Measurements from ENCODE around the gene NUDT1. TPM values are rescaled to one million over a fixed set of nuclear protein-coding genes. Genes with fewer than 3 reads are reported as not detected.

The NUDT1 gene
- total RNA-seq, 1 experiment from 2014 or later, result 92.6 TPM

DNA sequence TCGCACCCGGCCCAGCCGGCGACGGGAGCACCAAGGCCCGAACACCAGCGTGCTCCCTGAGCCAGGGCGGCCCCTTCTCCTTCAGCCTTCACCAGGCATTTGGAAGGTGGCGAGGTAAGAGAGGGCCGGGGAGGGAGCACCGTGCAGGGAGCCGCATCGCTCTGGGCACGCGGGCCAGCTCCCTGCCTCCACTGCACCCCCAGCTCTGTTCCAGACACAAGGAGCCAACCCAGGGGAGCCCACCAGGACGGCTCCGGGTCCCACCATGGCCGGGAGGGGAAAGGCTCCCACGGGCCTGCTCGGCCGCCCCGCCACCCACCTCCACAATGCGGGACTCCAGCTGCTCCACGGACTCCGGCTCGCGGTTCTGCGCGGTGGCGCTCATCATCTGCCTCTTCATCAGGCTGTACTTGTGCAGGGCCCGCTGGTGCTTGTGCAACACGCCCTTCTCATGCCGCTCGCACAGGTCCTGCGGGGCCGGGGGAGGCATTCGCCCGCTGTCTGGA, 15.1 kb downstream of the NUDT1 start:
- ChIA-PET POLR2A (no interaction called here), CTCF (no interaction called here)
- TF ChIP-seq SIN3A (IDR thresholded peaks at IDR 0.05; ENCODE audit: borderline replicate concordance, insufficient read depth, low read depth, low read length), result no peak
- TF ChIP-seq REST (IDR thresholded peaks at IDR 0.05; ENCODE audit: insufficient read depth in 1 of 2, low read depth in 2 of 2, low read length in 1 of 2), result no peak
- TF ChIP-seq TCF7L2 (IDR thresholded peaks at IDR 0.05; ENCODE audit: low read depth, low read length), result no peak
- no peak for TF ChIP-seq POLR2AphosphoS5 (IDR thresholded peaks at IDR 0.05; ENCODE audit: low read depth, low read length)
- TF ChIP-seq, protein P1, sequence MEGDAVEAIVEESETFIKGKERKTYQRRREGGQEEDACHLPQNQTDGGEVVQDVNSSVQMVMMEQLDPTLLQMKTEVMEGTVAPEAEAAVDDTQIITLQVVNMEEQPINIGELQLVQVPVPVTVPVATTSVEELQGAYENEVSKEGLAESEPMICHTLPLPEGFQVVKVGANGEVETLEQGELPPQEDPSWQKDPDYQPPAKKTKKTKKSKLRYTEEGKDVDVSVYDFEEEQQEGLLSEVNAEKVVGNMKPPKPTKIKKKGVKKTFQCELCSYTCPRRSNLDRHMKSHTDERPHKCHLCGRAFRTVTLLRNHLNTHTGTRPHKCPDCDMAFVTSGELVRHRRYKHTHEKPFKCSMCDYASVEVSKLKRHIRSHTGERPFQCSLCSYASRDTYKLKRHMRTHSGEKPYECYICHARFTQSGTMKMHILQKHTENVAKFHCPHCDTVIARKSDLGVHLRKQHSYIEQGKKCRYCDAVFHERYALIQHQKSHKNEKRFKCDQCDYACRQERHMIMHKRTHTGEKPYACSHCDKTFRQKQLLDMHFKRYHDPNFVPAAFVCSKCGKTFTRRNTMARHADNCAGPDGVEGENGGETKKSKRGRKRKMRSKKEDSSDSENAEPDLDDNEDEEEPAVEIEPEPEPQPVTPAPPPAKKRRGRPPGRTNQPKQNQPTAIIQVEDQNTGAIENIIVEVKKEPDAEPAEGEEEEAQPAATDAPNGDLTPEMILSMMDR (IDR thresholded peaks at IDR 0.05), result no peak
- intact Hi-C loops (cut with micrococcal nuclease; ENCODE audit: unreplicated experiment), result no loop called here
- in situ Hi-C loops (cut with HindIII; ENCODE audit: low pct_unique_long_range_greater_than_20kb, low sequenced_read_pairs), result no loop called here
- H3K27ac ChIP-seq (ENCODE audit: low read length), result no peak overlapping the region
- H3K27me3 ChIP-seq (ENCODE audit: control insufficient read depth, insufficient read depth, low read length), result no peaks in the 10 kb centered on the region
- ATAC-seq, result no peak
- H3K4me3 ChIP-seq (ENCODE audit: low read depth in 2 of 2, low read length in 2 of 2), result no peak overlapping the region
- no peaks in the 10 kb centered on the region; the same call in 1 of the 2 replicates for H3K36me3 ChIP-seq (ENCODE audit: control insufficient read depth, insufficient read depth, low read length)
- BruUV-seq (replicated peaks), result no TSS peak
- peaks cover 3% of the 10 kb centered on the region; the same call in 1 of the 2 replicates for H3K4me1 ChIP-seq (ENCODE audit: control insufficient read depth, insufficient read depth, low read length)
- no peaks in the 10 kb centered on the region for H3K9me3 ChIP-seq (ENCODE audit: control insufficient read depth, insufficient read depth, low read depth, low read length)
- DNase-seq (ENCODE audit: low read depth, low spot score), result no peak

- ChIA-PET CTCF (no interaction called here), POLR2A (interaction anchor here (0.6 kb wide), 1 partner anchor 47 kb away, joined by 7 read pairs; no protein-coding TSS in a partner anchor)
- Histone ChIP-seq H3K4me1 (ENCODE audit: control insufficient read depth, insufficient read depth, low read length) (peaks cover 3% of the 10 kb centered on the region; the same call in 1 of the 2 replicates), H3K27me3 (ENCODE audit: control insufficient read depth, insufficient read depth, low read length) (no peaks in the 10 kb centered on the region), H3K9me3 (ENCODE audit: control insufficient read depth, insufficient read depth, low read depth, low read length) (no peaks in the 10 kb centered on the region), H3K27ac (ENCODE audit: low read length) (no peak overlapping the region), H3K4me3 (ENCODE audit: low read depth in 2 of 2, low read length in 2 of 2) (no peak overlapping the region), H3K36me3 (ENCODE audit: control insufficient read depth, insufficient read depth, low read length) (no peaks in the 10 kb centered on the region; the same call in 1 of the 2 replicates)
- TF ChIP-seq TCF7L2 (IDR thresholded peaks at IDR 0.05; ENCODE audit: low read depth, low read length) (no peak), SIN3A (IDR thresholded peaks at IDR 0.05; ENCODE audit: borderline replicate concordance, insufficient read depth, low read depth, low read length) (no peak), POLR2AphosphoS5 (IDR thresholded peaks at IDR 0.05; ENCODE audit: low read depth, low read length) (no peak), REST (IDR thresholded peaks at IDR 0.05; ENCODE audit: insufficient read depth in 1 of 2, low read depth in 2 of 2, low read length in 1 of 2) (no peak)
- TF ChIP-seq, protein P1 (IDR thresholded peaks at IDR 0.05), result no peak
- in situ Hi-C loops (cut with HindIII; ENCODE audit: low pct_unique_long_range_greater_than_20kb, low sequenced_read_pairs) (no loop called here), intact Hi-C loops (cut with micrococcal nuclease; ENCODE audit: unreplicated experiment) (no loop called here)
- no TSS peak for BruUV-seq (replicated peaks)
- no peak for ATAC-seq
- DNase-seq (ENCODE audit: low read depth, low spot score), result no peak
Observed at GRCh38 chr7:2257651-2258050, 15.6 kb downstream of the NUDT1 start.
